OCI-LY1 (cell line): Measurements from ENCODE around the gene CDH22.

ENCODE experiments used
- H2AFZ ChIP-seq: fragments of 200-600 bp; sonication (generic), shearing (Covaris generic); 2 replicates; pipeline ENCODE4 v1.6.0; 2014; ENCODE audit warnings: antibody characterized with exemption, mild to moderate bottlenecking, low read length
- H3F3A ChIP-seq: fragments of 200-600 bp; sonication (generic), shearing (Covaris generic); 2 replicates; pipeline ENCODE4 v1.6.0; 2014; ENCODE audit warnings: mild to moderate bottlenecking, antibody characterized with exemption, low read length, moderate library complexity; ENCODE audit not compliant: insufficient read depth
- H3K27ac ChIP-seq: fragments of 200-600 bp; sonication (generic); 2 replicates; pipeline ENCODE4 v1.5.1; 2014; ENCODE audit warnings: low read length, mixed run types, mild to moderate bottlenecking, low read depth; ENCODE audit not compliant: poor library complexity, severe bottlenecking
- H3K27me3 ChIP-seq: fragments of 200-600 bp; sonication (generic); 2 replicates; pipeline ENCODE4 v1.6.0; 2014; ENCODE audit warnings: antibody characterized with exemption, mild to moderate bottlenecking, low read length, moderate library complexity; ENCODE audit not compliant: insufficient read depth
- H3K36me3 ChIP-seq: fragments of 200-600 bp; sonication (generic); 2 replicates; pipeline ENCODE4 v1.6.1; 2014; ENCODE audit warnings: mild to moderate bottlenecking, antibody characterized with exemption, low read length, moderate library complexity, mixed read lengths; ENCODE audit not compliant: insufficient read depth
- H3K4me1 ChIP-seq: fragments of 200-600 bp; sonication (generic); 2 replicates; pipeline ENCODE4 v1.5.1; 2014; ENCODE audit warnings: mild to moderate bottlenecking, low read length, moderate library complexity; ENCODE audit not compliant: insufficient read depth, severe bottlenecking
- H3K4me2 ChIP-seq: fragments of 200-600 bp; sonication (generic), shearing (Covaris generic); 2 replicates; pipeline ENCODE4 v1.6.1; 2014; ENCODE audit warnings: low read length
- H3K4me3 ChIP-seq: fragments of 200-600 bp; sonication (generic); 2 replicates; pipeline ENCODE4 v1.5.1; 2014; ENCODE audit warnings: low read length, low read depth, mild to moderate bottlenecking, mixed read lengths; ENCODE audit not compliant: poor library complexity, severe bottlenecking
- H3K79me2 ChIP-seq: fragments of 200-600 bp; shearing (Covaris generic); 2 replicates; pipeline ENCODE4 v1.6.1; 2016; ENCODE audit warnings: mixed run types, low read length, mixed read lengths; ENCODE audit not compliant: insufficient read depth
- H3K9ac ChIP-seq: fragments of 200-600 bp; sonication (generic), shearing (Covaris generic); 2 replicates; pipeline ENCODE4 v1.6.1; 2014; ENCODE audit warnings: mild to moderate bottlenecking, low read length, mixed read lengths
- H3K9me2 ChIP-seq: fragments of 200-600 bp; sonication (generic), shearing (Covaris generic); 2 replicates; pipeline ENCODE4 v1.6.1; 2014; ENCODE audit warnings: low read depth, mild to moderate bottlenecking, low read length, mixed read lengths
- H3K9me3 ChIP-seq: fragments of 200-600 bp; shearing (Covaris generic); 2 replicates; pipeline ENCODE4 v1.6.1; 2014; ENCODE audit warnings: low read length, mixed read lengths
- H4K20me1 ChIP-seq: fragments of 200-600 bp; sonication (generic), shearing (Covaris generic); 2 replicates; pipeline ENCODE4 v1.6.0; 2016; ENCODE audit warnings: mild to moderate bottlenecking, low read length; ENCODE audit not compliant: insufficient read depth
- CTCF ChIP-seq: fragments of 200-600 bp; sonication (generic), shearing (Covaris generic); IDR thresholded peaks from 2 replicates; pipeline ENCODE4 v1.5.1; 2017; ENCODE audit warnings: mild to moderate bottlenecking, antibody characterized with exemption, low read length, moderate library complexity, mixed read lengths
- EZH2 ChIP-seq: fragments of 200-600 bp; sonication (generic), shearing (Covaris generic); IDR thresholded peaks from 2 replicates; pipeline ENCODE4 v1.8.0; 2017; ENCODE audit warnings: borderline replicate concordance, mixed run types, mild to moderate bottlenecking, antibody characterized with exemption, low read length, moderate library complexity, mixed read lengths

CDH22 gene

GRCh38 chr20:46293084-46293483 lies 15.2 kb downstream of the CDH22 start:
- Histone ChIP-seq H3K4me1 (no peaks in the 10 kb centered on the region), H3K9me2 (no peaks in the 10 kb centered on the region), H4K20me1 (no peaks in the 10 kb centered on the region), H3K9ac (no peak overlapping the region), H3K36me3 (no peaks in the 10 kb centered on the region), H2AFZ (no peak overlapping the region), H3K79me2 (no peaks in the 10 kb centered on the region), H3K4me3 (no peak overlapping the region), H3K9me3 (no peaks in the 10 kb centered on the region), H3K27ac (no peak overlapping the region), H3K4me2 (no peak overlapping the region), H3K27me3 (no peaks in the 10 kb centered on the region; the same call in 1 of the 2 replicates), H3F3A (no peaks in the 10 kb centered on the region)
- TF ChIP-seq EZH2: no peak
- TF ChIP-seq CTCF: no peak

GRCh38 chr20:46291401-46291800 lies 16.9 kb downstream of the CDH22 start:
- H4K20me1 ChIP-seq: no peaks in the 10 kb centered on the region
- no peaks in the 10 kb centered on the region for H3K4me1 ChIP-seq
- no peaks in the 10 kb centered on the region for H3F3A ChIP-seq
- H3K9me2 ChIP-seq: no peaks in the 10 kb centered on the region
- no peak overlapping the region for H3K27ac ChIP-seq
- no peak overlapping the region for H2AFZ ChIP-seq
- H3K4me3 ChIP-seq: no peak overlapping the region
- H3K9me3 ChIP-seq: no peaks in the 10 kb centered on the region
- H3K79me2 ChIP-seq: no peaks in the 10 kb centered on the region
- no peak for TF ChIP-seq EZH2
- no peak for TF ChIP-seq CTCF
- no peaks in the 10 kb centered on the region; the same call in 1 of the 2 replicates for H3K27me3 ChIP-seq
- H3K9ac ChIP-seq: no peak overlapping the region
- H3K36me3 ChIP-seq: no peaks in the 10 kb centered on the region
- H3K4me2 ChIP-seq: no peak overlapping the region

- Histone ChIP-seq H3K9me2 (no peaks in the 10 kb centered on the region), H2AFZ (no peak overlapping the region), H3K9me3 (no peaks in the 10 kb centered on the region), H3F3A (no peaks in the 10 kb centered on the region), H3K27me3 (no peaks in the 10 kb centered on the region; the same call in 1 of the 2 replicates), H3K4me2 (no peak overlapping the region), H3K4me1 (no peaks in the 10 kb centered on the region), H4K20me1 (no peaks in the 10 kb centered on the region), H3K9ac (no peak overlapping the region), H3K4me3 (no peak overlapping the region), H3K27ac (no peak overlapping the region), H3K36me3 (no peaks in the 10 kb centered on the region), H3K79me2 (no peaks in the 10 kb centered on the region)
- TF ChIP-seq EZH2 (no peak), CTCF (no peak)
These were observed 18.9 kb downstream of the CDH22 start for GRCh38 chr20:46289432-46289831.
